MG63 (cell line): ENCODE data around the gene WNK4. TPM values are rescaled to one million over a fixed set of nuclear protein-coding genes. Genes with fewer than 3 reads are reported as not detected.
"Not testable (repeated sequence)": the region's sequence is repeated elsewhere in the genome, so short reads cannot be mapped to it uniquely, and the experiment has no call there.

Experiments
- DNase-seq: peaks from one replicate; pipeline ENCODE4 v3.0.0-alpha.2; 2020
- H3K27me3 ChIP-seq: fragments of 250-450 bp; sonication (Bioruptor Pico); 2 replicates; pipeline ENCODE4 v1.5.1; 2020; ENCODE audit warnings: mild to moderate bottlenecking, moderate library complexity
- H3K36me3 ChIP-seq: fragments of 250-450 bp; sonication (Bioruptor Pico); 2 replicates; pipeline ENCODE4 v1.5.1; 2020; ENCODE audit warnings: mild to moderate bottlenecking, moderate library complexity
- H3K4me3 ChIP-seq: fragments of 250-450 bp; sonication (Bioruptor Pico); 2 replicates; pipeline ENCODE4 v1.5.1; 2020; ENCODE audit warnings: mild to moderate bottlenecking, moderate library complexity
- H3K9me3 ChIP-seq: fragments of 250-450 bp; sonication (Bioruptor Pico); 2 replicates; pipeline ENCODE4 v1.5.1; 2020; ENCODE audit warnings: mild to moderate bottlenecking, moderate library complexity
- total RNA-seq: library from RNA; depleted of rRNA; stranded (reverse); fragments of >200 nt; shearing (Covaris generic); gene quantifications from 2 replicates; pipeline ENCODE4 v1.2.3, GENCODE V29; 2014; ENCODE audit warnings: low replicate concordance

WNK4 gene
- total RNA-seq, 1 experiment from 2014 or later: not detected

DNA sequence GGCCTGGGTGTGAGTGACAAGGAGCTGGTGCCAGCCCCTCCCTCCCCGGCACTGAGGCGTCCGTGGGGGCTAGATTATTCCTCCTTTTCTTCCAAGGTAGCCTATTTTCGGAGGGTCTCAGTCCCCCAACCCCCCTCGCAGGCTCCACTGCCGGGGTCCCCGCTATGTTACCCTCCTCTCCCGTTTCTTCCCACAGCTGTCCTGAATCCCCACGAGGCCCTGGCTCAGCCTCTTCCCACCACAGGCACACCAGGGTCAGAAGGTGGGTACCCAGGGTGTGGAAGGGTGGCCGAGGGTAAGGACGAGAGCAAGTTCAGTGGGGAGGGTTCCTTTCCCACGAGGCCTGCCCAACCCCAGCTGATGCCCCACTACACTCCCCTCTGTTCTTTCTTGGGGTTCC is 18.8 kb upstream of the WNK4 start:
- H3K27me3 ChIP-seq: peaks cover 16% of the 10 kb centered on the region
- peak overlapping the region; percentile 30 for H3K4me3 ChIP-seq
- DNase-seq: no peak
- no peaks in the 10 kb centered on the region for H3K36me3 ChIP-seq
- no peaks in the 10 kb centered on the region for H3K9me3 ChIP-seq

DNA sequence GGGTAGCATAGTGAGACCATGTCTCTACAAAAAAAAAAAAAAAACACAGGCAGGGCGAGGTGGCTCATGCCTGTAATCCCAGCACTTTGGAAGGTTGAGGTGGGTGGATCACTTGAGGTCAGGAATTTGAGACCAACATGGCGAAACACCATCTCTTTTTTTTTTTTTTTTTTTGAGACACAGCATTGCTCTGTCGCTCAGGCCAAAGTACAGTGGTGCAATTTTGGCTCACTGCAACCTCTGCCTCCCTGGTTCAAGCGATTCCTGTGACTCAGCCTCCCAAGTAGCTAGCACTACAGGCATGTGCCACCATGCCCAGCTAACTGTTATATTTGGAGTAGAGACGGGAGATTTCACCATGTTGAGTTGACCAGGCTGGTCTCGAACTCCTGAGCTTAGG is 14.3 kb upstream of the WNK4 start:
- peaks cover 4% of the 10 kb centered on the region; the same call in 1 of the 2 replicates for H3K27me3 ChIP-seq
- DNase-seq: no peak
- no peak overlapping the region for H3K4me3 ChIP-seq
- H3K36me3 ChIP-seq: no peaks in the 10 kb centered on the region
- no peaks in the 10 kb centered on the region for H3K9me3 ChIP-seq

DNA sequence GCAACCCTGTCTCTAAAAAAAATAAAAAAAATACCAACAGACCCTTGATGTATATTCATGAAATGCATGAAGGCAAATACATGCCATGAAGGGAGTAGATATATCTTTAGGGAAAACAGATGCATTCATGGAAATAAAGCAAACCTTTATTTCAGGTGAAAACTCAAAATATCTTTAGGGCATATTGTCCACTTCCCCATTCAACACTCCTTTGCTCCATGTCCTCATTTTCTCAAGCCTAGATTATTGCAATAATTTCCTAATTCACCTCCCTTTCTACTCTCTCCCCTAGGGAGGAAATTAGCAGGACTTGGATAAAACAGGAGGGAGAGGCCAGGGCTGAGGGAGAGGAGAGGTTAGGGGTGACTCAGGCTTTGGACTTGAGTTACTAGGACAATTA is 12.9 kb upstream of the WNK4 start:
- no peak for DNase-seq

DNA sequence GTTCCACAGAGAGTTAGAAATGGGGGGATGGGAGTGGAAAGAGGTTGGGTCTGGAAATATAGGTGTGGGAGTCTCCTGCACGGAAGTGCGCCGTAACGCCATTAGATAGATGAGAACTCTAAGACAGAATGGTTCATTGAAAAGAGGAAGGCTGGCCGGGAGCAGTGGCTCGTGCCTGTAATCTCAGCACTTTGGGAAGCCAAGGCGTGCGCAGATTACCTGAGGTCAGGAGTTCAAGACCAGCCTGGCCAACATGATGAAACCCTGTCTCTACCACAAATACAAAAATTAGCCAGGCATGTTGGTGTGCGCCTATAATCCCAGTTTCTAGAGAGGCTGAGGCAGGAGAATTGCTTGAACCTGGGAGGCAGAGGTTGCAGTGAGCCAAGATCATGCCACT is 12.4 kb upstream of the WNK4 start:
- H3K4me3 ChIP-seq, H3K9me3 ChIP-seq, H3K27me3 ChIP-seq, H3K36me3 ChIP-seq, DNase-seq: not testable (repeated sequence)

More for the DNA sequence above, 12.9 kb upstream of the WNK4 start:
- H3K36me3 ChIP-seq: no peaks in the 10 kb centered on the region
- no peaks in the 10 kb centered on the region for H3K9me3 ChIP-seq
- H3K27me3 ChIP-seq: no peaks in the 10 kb centered on the region
- no peak overlapping the region for H3K4me3 ChIP-seq

DNA sequence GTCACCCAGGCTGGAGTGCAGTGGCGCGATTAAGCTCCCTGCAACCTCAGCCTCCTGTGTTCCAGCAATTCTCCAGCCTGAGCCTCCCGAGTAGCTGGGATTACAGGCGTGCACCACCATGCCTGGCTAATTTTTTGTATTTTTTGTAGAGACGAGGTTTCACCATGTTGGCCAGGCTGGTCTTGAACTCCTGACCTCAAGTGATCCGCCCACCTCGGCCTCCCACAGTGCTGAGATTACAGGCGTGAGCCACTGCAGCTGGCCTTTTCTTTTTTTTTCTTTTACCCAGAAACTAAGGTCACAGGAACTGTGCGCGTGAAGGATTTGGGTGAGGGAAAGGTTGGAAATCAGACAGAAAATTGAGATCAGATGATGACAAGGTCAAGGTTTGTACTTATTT is 10.4 kb upstream of the WNK4 start:
- H3K4me3 ChIP-seq, DNase-seq, H3K36me3 ChIP-seq, H3K27me3 ChIP-seq, H3K9me3 ChIP-seq: not testable (repeated sequence)

DNA sequence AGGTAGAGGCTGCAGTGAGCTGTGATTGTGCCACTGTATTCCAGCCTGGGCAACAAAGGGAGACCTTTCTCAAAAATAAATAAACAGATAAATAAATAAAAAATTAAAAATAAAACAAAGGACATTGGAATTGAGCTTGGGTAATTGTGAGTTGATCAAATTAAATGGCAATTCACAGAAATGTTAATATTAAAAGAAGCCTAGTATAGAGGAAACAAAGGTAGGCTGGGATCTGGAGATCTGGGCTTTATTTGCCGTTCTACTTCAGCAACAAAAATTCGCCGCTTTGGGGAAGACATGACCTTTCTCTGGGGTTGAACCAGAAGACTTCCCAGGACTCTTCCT is 7.5 kb upstream of the WNK4 start:
- peak overlapping the region; percentile 86 for H3K4me3 ChIP-seq
- peaks cover 30% of the 10 kb centered on the region for H3K36me3 ChIP-seq
- H3K27me3 ChIP-seq: no peaks in the 10 kb centered on the region
- no peak for DNase-seq
- H3K9me3 ChIP-seq: no peaks in the 10 kb centered on the region

DNA sequence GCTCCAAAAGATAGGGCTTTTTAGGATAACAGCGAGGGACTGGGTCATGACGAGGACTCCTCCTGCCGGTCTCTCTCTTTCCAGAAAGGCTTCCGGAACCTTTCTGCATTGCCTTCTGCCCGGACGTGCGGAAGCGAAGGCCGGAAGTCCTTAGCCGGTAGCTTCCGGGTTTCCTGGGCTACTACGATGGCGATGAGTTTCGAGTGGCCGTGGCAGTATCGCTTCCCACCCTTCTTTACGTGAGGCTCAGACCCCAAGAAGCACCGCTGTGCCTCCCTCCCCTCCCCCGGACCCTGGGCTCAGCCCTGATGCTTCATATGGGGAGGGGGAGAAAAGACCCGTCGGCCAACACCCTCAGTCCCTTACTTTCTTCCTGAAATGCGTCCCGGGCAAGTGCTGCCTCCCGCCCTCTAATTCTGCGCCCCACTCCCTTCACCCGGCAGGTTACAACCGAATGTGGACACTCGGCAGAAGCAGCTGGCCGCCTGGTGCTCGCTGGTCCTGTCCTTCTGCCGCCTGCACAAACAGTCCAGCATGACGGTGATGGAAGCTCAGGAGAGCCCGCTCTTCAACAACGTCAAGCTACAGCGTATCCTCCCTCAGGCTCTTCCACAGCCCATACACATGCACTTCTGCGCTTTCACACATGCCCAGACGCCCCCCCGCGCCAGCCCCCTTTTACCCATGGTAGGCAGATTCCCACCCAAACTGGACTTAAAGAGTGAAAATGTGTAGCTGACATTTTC is 6.9 kb upstream of the WNK4 start, which contains the start of gene VPS25:
Gene VPS25 (plus strand): TSS at position 160 of the 746 bp plus-strand sequence. CDS start 27 bp downstream, at position 187.
- no peaks in the 10 kb centered on the region for H3K27me3 ChIP-seq
- no peaks in the 10 kb centered on the region for H3K9me3 ChIP-seq
- peaks cover 30% of the 10 kb centered on the region for H3K36me3 ChIP-seq
- peak; percentile 86 for DNase-seq
- H3K4me3 ChIP-seq: peak within 1 kb of the TSS; percentile 86

DNA sequence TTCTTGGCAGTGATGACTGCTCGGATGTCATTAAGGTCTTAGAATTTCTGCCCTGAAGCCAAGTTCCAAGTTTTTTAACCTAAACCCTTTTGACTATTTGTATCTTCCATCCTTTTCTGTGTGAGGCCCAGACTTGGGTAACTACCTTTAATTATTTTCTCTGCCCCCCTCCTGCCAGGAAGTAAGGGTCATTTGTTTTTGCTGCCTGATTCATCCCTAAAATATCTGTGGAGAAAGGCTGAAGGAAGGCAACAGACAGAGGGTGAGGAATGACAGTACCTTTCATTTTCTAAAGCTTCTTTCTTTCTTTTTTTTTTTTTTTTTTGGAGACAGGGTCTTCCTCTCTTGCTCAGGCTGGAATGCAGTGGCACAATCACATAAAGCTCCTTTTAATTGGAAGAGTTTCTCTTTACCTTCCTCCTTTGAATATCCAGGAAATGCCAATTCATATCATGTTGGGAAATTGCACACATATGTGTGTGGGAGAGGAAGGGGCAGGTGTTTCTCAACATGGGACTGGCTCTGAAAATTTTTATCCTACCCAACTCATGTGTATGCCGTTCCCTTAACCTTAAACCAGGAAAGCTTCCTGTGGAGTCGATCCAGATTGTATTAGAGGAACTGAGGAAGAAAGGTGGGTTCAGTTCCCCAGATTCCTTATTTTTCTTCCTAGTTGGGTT is 6.2 kb upstream of the WNK4 start:
- H3K36me3 ChIP-seq: peaks cover 35% of the 10 kb centered on the region
- no peaks in the 10 kb centered on the region for H3K9me3 ChIP-seq
- no peaks in the 10 kb centered on the region for H3K27me3 ChIP-seq
- H3K4me3 ChIP-seq: peak overlapping the region; percentile 86
- DNase-seq: no peak

DNA sequence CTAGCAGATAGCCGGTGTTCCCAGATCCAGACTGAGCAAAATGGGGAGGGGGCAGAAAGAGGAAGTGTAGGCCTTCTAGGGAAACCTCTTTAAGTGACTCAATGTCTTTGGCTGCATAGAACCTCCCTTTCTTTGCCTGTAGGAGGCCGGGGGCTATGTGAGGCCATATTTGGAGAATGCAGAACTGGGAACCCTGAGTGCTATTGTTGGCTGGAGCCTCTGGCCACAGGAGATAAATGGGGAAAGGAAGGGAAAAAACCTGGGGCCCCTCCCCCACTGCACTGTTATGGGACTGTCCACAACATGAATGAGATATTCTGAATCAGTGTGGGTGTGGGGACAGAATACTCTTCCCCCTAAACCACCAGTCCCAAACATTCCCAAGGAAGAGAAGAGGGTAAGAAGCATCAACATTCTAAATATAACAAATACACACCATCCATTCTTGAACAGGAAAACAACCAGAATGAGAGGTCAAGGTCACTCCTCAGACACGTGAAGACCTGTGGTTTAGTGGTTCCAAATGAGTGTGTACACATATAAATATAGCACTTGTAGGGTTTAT is 4.8 kb upstream of the WNK4 start:
- no peak overlapping the region for H3K4me3 ChIP-seq
- peaks cover 37% of the 10 kb centered on the region for H3K36me3 ChIP-seq
- DNase-seq: no peak
- H3K27me3 ChIP-seq: peaks cover 1% of the 10 kb centered on the region
- H3K9me3 ChIP-seq: no peaks in the 10 kb centered on the region

DNA sequence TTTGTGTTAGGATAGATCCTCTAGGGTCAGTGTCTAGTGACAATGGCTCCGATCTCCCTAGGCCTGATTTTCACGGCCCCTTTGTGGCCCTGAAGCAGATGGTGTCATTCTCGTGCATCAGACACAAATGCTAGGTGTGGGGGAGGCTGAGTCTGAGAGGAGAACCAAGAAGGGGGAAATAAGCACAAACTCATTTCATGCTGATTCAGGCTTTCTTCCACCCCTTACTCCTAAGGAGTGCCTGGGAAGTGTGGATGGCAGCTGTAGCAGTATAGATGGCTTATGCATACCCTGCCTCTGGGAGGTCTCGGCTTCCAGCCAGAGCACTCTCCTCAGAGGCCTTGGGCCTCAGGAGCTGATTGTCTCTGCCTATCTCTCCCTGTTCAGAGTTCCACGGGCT is 1.8 kb upstream of the WNK4 start:
- peaks cover 37% of the 10 kb centered on the region for H3K36me3 ChIP-seq
- peaks cover 15% of the 10 kb centered on the region for H3K27me3 ChIP-seq
- no peak overlapping the region for H3K4me3 ChIP-seq
- no peak for DNase-seq
- H3K9me3 ChIP-seq: no peaks in the 10 kb centered on the region

DNA sequence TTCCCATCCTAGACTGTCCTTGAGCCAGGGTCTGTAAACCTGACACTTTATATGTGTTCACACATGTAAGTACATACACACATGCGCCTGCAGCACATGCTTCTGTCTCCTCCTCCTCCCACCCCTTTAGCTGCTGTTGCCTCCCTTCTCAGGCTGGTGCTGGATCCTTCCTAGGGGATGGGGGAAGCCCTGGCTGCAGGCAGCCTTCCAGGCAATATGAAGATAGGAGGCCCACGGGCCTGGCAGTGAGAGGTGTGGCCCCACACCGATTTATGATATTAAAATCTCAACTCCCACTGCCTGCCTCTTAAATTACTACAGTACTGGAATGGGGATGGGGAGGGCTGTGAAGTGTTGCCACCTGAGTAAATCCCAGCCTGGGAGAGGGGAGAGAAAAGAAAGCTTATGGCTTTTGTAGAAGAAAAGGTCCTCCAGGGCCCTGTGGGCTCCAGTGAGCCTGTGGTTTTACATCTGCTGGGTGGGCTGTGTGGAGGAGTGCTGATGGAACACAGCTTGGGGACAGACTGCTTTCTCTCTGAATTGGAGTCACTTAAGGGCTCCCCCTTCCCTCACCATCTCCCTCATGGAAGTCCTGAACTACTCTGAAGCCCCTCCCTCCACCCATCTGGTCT is 990 bp upstream of the WNK4 start:
- Histone ChIP-seq H3K27me3 (peaks cover 15% of the 10 kb centered on the region), H3K4me3 (no peak overlapping the region), H3K36me3 (peaks cover 35% of the 10 kb centered on the region), H3K9me3 (no peaks in the 10 kb centered on the region)
- DNase-seq: no peak

DNA sequence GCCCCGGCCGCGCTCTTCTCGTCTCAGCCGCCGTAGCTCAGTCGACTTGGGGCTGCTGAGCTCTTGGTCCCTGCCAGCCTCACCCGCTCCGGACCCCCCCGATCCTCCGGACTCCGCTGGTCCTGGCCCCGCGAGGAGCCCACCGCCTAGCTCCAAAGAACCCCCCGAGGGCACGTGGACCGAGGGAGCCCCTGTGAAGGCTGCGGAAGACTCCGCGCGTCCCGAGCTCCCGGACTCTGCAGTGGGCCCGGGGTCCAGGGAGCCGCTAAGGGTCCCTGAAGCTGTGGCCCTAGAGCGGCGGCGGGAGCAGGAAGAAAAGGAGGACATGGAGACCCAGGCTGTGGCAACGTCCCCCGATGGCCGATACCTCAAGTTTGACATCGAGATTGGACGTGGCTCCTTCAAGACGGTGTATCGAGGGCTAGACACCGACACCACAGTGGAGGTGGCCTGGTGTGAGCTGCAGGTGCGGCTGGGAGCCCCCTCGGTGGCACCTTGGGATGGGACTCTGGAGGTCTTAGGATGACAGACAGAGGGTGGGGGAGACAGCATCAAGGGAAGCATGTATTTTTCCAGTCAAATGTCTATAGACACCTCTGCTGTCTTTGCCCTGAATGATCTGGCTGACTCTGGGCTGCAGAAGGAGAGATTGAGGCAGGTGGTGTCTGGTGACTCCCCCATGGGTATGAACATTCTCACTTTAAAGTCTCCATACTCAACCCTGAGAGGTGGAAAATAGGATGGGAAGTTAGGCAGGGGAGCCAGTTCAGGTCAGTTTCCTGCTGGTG is 635 bp downstream of the WNK4 start:
- Histone ChIP-seq H3K27me3 (peaks cover 21% of the 10 kb centered on the region), H3K9me3 (no peaks in the 10 kb centered on the region), H3K4me3 (no peak overlapping the region), H3K36me3 (peaks cover 19% of the 10 kb centered on the region)
- no peak for DNase-seq

DNA sequence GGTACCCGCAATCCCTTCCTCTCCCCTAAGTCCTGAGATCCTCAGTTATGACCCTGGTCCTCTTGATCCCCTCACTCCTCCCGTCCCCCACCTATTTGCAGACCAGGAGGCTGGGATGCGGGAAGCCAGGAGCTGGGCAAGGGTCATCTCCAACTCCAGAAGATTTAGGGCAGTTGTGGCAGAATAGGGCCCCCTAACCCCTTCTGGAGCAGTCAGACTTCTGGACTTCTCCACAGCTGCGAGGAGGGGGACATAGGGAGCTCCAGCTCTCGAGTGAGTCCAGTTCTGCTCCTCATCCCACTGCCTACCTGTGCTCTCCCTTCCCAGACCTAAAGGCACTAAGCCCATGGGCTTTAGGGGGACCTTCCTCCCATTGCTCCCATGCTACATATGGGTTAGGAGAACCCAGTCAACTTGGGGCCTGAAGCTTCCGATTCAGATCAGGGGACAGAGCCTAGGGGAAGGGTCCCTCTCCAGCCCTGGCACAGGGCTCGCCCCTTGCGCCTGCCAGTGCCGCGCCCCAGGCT is 1.3 kb downstream of the WNK4 start:
- DNase-seq: no peak
- H3K27me3 ChIP-seq: peaks cover 21% of the 10 kb centered on the region

DNA sequence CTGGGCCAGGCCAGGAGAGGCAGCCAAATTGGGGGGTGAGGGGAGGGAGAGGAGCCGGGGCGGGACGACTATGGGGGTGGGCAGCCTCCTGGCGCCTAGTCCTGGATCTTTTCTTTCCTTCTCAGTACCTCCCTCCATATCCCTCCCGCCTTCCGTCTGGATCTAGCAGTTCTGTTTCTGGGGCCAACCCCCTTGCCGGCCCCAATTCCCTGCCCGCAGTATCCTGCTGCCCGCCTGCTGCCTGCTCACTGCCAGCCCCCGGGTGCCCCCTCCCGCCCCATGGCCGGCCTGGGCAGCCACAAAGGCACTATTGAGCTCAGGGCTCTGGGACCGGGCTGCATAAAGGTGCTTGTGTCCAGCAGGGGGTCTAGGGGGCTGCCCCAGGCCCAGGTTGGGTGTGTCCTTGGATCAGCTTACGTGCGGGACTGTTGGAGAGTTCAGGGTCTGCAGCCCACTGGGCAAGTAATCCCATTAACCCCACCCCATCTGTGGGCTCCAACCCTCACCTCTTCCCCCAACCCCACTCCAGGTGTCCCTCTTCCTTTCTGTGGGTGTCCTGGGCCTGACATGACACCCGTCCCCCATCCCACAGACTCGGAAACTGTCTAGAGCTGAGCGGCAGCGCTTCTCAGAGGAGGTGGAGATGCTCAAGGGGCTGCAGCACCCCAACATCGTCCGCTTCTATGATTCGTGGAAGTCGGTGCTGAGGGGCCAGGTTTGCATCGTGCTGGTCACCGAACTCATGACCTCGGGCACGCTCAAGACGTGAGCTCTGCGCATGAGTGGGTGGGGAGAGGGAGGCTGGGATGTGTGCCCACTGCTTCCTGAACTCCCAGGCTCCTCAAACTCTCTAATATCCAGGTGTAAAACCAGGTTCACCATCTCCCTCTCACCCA is 2.0 kb downstream of the WNK4 start:
- DNase-seq: no peak
- Histone ChIP-seq H3K9me3 (no peaks in the 10 kb centered on the region), H3K27me3 (peaks cover 21% of the 10 kb centered on the region), H3K4me3 (no peak overlapping the region), H3K36me3 (peaks cover 7% of the 10 kb centered on the region; the same call in 1 of the 2 replicates)

More for the DNA sequence above, 1.3 kb downstream of the WNK4 start:
- peaks cover 13% of the 10 kb centered on the region for H3K36me3 ChIP-seq
- no peak overlapping the region for H3K4me3 ChIP-seq
- H3K9me3 ChIP-seq: no peaks in the 10 kb centered on the region

DNA sequence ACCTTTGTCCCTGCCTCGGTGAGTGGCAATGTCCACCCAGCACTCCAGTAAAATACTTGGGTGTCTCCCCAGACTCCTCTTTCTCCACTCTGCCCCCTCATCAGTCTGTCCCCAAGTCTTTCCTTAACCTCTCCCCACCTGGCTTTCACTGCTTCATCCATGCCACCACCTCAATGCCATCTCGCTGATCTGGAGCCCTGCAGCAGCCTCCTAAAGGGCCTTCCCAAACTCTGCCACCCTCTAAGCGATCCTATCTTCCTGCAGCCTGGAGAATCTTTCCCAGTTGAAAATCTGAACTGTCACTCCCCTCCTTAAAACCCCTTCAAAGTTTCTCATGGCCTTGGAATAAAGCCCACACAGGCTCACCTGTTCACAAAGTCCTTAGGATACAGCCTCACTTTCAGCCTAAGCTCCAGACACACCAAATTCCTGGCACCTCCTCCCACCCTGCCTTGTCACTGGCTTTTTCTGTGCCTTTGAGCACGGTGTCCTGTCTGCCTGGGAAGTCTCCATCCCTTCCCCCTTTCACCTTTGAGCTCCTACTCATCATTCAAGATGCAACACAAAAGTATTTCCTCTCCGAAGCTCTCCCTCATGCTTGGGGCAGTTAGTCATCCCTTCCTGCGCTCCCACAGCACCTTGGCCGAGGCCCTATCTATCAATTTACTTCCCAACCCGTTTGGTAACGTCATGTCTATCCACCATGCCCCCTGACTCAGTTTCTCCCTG is 2.8 kb downstream of the WNK4 start:
- H3K36me3 ChIP-seq: peaks cover 7% of the 10 kb centered on the region; the same call in 1 of the 2 replicates
- no peaks in the 10 kb centered on the region for H3K9me3 ChIP-seq
- DNase-seq: no peak
- no peak overlapping the region for H3K4me3 ChIP-seq
- peaks cover 21% of the 10 kb centered on the region for H3K27me3 ChIP-seq
